Endometrial microvascular endothelial cells (primary cell): Measurements from ENCODE around the gene AOPEP. TPM values are rescaled to one million over a fixed set of nuclear protein-coding genes. Genes with fewer than 3 reads are reported as not detected.

Source experiments
- in situ Hi-C: cut with HindIII; loops from 2 replicates; pipeline ENCODE4 v1.10.0; 2017; ENCODE audit warnings: low sequenced_read_pairs, low pct_unique_long_range_greater_than_20kb; ENCODE audit errors: inconsistent ontology term
- total RNA-seq: library from RNA; depleted of rRNA; stranded (reverse); fragments of >200 nt; gene quantifications from one replicate; pipeline ENCODE4 v1.2.3, GENCODE V29; 2015; ENCODE audit errors: inconsistent ontology term

The AOPEP gene
- total RNA-seq, 1 donor from 2014 or later, result 48.9 TPM

DNA sequence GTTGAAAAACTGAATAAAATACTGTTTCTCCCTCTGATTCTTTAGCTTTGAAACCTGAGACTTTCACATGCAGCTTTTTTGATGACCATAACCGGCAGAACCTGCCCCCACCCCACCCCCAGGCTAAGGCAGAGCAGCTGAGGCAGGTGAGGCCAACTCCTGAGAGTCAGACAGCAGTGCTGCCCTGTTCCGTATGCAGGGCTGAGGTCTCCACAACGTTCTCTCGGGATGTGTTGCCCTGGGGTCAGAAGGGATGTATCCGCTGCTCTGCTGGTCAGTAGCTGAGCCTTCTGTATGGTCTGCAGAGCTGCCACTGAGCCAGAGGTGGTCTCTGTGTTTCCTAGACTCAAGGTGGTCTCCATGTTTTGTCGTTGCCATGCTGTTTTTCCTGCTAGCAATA is 190.5 kb downstream of the AOPEP start:
- in situ Hi-C loops, result no loop called here

DNA sequence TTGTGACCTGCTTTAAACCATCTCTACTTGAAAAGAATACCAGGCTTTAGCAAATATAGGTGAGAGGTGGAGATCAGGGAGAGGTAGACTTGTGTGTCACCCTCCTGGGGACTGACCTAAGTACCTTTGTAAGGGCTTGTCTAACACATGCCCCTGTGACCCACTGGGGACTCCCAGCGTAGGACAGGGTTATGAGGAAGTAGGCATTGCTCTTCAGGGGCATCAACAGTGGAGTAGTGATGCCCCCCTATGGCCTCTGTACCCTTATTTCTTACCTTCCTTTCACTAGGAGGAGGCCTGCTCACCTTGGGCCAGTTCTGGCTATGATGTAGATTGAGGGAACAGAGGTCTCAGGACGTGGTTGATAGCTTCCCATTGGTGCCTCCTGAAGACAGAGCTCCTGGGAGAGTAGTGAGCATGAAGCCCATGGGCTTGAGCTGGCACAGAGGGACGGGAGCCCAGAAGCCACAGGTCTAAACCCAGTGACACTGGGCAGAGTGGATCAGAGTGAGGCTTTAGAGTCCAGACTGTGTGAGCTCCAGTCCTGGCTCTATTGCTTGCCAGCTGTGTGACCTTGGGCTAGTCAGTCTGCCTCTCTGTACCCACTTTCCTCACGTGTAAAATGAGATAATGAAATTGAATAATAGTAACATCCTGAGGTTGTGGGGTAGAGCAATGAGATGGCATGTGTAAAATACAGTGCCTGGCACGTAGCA is 191.7 kb downstream of the AOPEP start:
- in situ Hi-C loops, result no loop called here

GRCh38 chr9:94919376-94920098 is 193.0 kb downstream of the AOPEP start:
- in situ Hi-C loops, result no loop called here

DNA sequence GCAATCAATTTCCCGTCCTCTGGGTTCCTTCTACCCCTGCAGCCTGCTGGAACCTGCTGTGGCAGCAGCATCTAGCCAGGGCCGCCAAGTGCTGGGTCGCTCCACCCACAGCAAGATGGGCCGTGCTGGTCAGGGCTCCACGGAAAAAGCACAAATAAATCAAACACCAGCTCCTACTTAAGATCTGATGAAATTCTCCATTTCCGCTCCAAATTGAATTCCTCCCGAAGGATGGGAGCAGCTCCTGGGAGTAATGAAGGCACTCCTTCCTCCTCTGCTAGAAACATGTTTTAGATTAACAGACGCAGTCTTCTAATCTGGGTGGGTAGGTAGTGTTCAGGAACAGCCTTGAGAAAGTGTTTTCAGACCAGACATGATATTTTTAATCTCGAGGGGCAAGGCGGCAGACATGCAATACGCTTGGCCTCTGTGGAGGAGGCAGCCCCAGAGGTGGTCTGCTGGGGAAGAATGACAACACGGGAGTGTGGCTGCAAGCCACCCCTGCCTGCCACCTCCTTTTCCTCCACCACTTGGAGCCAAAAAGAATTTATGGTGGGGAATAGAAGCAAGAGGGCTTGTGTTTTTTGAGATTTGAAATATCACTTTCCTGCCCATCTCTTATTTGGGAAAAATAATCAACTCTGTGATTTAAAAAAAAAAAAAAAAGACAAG is 194.1 kb downstream of the AOPEP start:
- in situ Hi-C loops, result no loop called here

- in situ Hi-C loops, result no loop called here
Observed at GRCh38 chr9:94921092-94921471, 194.6 kb downstream of the AOPEP start.

GRCh38 chr9:94921656-94922055 is 195.2 kb downstream of the AOPEP start:
- in situ Hi-C loops, result no loop called here

GRCh38 chr9:94922098-94922607 is 195.7 kb downstream of the AOPEP start:
- in situ Hi-C loops, result no loop called here

GRCh38 chr9:94922691-94923107 is 196.2 kb downstream of the AOPEP start:
- in situ Hi-C loops, result no loop called here

DNA sequence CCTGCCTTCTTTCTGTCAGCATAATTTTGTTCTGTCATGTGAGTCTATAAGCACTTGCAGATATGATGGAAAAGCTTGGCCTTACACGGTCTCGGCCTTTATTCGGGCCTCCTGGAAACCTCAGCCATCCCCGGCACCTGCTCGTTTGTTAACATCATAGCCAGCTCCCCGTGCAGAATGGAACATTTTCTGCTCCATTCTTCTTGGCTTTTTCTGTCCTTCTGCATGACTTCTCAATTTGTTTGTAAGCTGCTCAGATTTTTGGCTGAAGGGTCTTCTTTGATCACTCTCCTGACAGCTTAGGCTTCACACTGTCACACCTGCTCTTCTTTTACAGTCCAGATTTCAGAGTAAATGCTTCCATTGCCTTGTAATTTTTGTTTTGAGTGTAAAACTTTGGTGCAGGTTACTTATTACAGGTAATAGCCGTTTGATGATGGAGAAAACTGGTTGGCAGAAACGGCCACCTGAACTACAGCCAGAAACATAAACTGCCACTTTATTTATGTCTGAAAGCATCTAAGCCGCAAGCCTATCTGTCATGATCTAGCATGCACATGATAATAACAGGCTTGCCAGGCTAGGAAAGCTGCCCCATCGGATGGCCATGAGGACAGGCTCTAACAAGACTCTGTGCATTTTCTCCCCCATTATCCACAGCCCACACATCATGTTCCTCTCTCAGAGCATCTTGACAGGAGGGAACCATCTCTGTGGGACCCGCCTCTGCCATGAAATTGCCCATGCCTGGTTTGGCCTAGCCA is 197.0 kb downstream of the AOPEP start:
- in situ Hi-C loops, result no loop called here

DNA sequence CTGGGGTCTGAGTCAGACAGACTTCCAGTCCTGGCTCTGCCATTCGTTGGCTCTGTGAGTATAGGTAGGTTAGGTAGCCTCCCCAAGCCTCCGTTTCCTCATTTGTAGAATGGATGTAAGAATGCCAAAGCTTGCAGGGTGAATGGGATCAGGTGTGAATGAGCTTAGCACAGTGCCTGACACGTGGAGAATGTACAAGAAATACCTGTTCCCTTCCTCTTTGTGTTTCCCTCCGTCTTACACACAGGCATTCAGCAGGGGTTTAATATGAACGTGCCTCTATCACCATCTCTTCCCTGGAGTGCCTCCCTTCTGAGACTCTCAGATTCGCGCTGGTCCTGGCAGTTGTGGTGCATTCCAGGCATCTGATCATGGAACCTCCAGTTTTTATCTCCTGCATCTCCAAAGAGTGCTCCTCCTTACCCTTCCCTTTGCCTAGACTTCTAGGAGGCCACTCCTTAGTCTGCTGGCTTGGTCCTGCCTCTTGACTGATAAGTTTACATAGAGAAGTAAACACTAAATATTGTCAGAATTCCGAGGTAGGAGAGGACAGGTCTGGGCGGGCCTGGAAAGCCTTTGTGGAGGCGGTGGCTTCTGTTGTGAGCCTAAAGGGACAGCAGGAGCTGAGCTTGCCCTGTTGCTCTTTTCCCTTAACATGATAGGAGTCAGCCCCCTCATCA is 199.4 kb downstream of the AOPEP start:
- in situ Hi-C loops, result no loop called here

DNA sequence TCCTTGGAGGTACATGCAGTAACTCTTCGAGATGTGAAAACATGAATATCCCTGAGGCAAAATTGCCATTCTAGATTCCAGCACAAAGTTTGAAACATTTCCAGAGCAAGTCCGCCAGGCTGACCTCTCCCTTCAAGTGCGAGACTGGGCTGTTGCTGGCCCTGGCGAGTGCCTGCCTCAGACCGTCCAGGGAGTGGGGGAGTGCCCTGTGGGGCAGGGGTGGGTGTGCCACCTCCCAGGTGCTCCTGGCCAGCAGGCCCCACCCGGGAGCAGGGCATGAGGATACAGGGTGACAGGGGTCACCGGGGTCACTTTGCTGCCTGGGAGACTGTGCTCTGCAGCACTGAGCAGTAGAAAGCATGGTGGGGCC is 199.9 kb downstream of the AOPEP start:
- in situ Hi-C loops, result no loop called here

DNA sequence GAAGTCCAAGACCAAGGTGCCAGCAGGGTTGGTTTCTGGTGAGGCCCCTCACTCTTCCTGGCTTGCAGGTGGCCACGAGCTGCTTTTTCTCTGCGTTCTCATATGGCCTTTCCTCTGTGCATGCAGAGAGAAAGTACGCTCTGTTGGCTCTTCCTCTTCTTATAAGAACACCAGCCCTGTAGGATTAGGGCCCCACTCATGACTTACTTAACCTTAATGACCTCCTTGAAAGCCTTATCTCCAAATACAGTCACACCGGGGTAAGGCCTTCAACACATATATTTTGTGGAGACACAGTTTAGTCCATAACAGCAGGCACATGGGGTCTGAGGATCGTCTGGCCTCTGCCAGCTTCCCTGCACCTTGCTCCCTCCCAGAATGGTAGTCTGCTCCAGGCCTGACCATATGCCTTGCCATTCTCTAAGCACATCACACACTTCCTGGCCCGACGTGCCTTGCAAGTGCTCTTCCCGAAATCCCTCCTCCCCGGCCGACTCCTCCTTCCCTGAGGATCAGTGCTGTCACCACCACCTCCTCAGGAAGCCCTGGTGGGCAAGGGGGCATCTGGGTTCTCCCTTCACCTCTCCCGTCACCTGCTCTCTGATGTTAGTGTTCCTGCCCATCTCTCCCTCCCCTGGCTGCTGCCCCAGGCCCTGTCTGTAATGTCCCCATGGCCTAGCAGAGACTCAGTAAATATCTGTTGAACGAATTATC is 200.7 kb downstream of the AOPEP start:
- in situ Hi-C loops, result no loop called here

DNA sequence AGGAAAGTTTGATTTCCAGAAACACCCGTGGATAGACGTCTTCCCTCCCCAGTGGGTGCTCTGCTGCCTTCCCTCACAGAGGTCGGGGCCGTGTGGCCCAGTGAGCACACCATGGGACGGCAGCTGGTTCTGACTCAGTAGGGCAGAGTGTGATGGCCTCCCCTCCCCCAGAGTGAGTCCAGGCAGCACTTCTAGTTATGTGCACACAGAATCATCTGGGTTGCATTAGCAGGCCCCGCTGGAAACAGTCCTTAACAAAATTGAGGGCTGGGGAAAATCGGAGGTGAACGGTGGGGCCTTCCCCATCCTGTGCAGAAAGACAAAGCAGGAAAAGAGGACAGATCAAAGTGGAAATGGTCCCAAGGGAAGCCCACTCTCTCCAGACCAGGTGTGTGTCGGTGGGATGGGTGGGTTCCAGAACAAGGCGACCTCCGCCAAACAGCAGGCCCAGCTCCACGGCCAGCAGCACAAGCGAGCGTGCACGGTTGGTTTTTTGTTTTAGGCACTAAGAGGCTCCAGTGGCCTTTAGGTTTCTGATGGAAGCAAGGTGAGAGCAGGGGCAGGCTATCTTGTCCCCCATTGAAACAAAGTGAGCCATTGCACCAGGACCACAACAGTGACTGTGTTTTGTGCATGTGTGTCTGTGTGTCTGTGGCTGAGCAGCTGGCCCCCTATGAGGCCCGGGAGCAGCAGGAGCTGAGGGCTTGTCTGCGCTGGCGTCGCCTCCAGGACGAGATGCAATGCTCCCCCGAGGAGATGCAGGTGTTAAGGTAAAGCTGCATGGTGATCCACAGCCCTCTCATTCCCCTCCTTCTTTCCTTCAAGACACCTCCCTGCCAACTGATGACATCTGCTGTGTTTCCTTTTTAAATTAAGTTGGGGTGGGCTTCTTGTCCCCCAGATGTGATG is 201.5 kb downstream of the AOPEP start:
- in situ Hi-C loops, result no loop called here

- in situ Hi-C loops, result no loop called here
Observed at GRCh38 chr9:94928691-94929368, 202.3 kb downstream of the AOPEP start.

GRCh38 chr9:94929369-94929756 is 202.9 kb downstream of the AOPEP start:
- in situ Hi-C loops, result no loop called here

- in situ Hi-C loops, result no loop called here
Observed at GRCh38 chr9:94931036-94931633, 204.6 kb downstream of the AOPEP start.
